Measurements from ENCODE around the gene CHRNB2. TPM values are rescaled to one million over a fixed set of nuclear protein-coding genes. Genes with fewer than 3 reads are reported as not detected.

CHRNB2 gene
- under 0.01 TPM in 1 of 2 replicates, not detected in the other for total RNA-seq

GRCh38 chr1:154567386-154568156 lies at the start of gene CHRNB2:
Gene CHRNB2 (plus strand): TSS chr1:154567778. CDS start chr1:154568045, 267 bp downstream.

GRCh38 chr1:154557939-154558719 lies 9.4 kb upstream of the CHRNB2 start, which contains the start of gene UBE2Q1:
Gene UBE2Q1 (minus strand): TSS chr1:154558662. CDS start chr1:154558553, 109 bp downstream.

GRCh38 chr1:154607609-154608396 lies 40.2 kb downstream of the CHRNB2 start, which contains the start of gene ADAR:
Gene ADAR (minus strand): TSS chr1:154608186. CDS start chr1:154608006, 180 bp downstream.

Other genes with a start within 250 kb of the CHRNB2 start
- under 0.01 TPM in 1 of 2 replicates, not detected in the other for gene AQP10, start 246.7 kb upstream of the CHRNB2 start, total RNA-seq
- gene ATP8B2, start 242.3 kb upstream of the CHRNB2 start, total RNA-seq: 211 and 445 TPM in 2 replicates
- 16.9 and 35.6 TPM in 2 replicates for gene IL6R, start 162.4 kb upstream of the CHRNB2 start, total RNA-seq
- 0.17 TPM in 1 of 2 replicates, not detected in the other for gene TDRD10, start 65.6 kb upstream of the CHRNB2 start, total RNA-seq
- gene SHE, start 65.4 kb upstream of the CHRNB2 start, total RNA-seq: under 0.01 and 0.15 TPM in 2 replicates
- 20.9 and 30.1 TPM in 2 replicates for gene UBE2Q1, start 9.1 kb upstream of the CHRNB2 start, total RNA-seq
- 73.9 and 102 TPM in 2 replicates for gene ADAR, start 40.4 kb downstream of the CHRNB2 start, total RNA-seq